Panc1 (cell line): ENCODE measurements around the gene C8B. TPM values are rescaled to one million over a fixed set of nuclear protein-coding genes. Genes with fewer than 3 reads are reported as not detected.

ENCODE experiments used
- ATAC-seq: fragments of 200-7000 bp; cut with Tn5 transposase; 2 replicates; pipeline ENCODE4 v1.9.1; 2020; ENCODE audit warnings: mild to moderate bottlenecking, moderate library complexity
- BruUV-seq: library from RNA; stranded (reverse); fragments of 400-500 nt; replicated peaks from 2 replicates; lab custom pipeline; 2021; lab: Mats Ljungman, UMichigan
- CTCF ChIA-PET: fragments of 300-600 bp; sonication (Branson Sonifier 250); formaldehyde crosslinking; loops from one replicate; lab custom pipeline; 2022; ENCODE audit warnings: antibody characterized with exemption; lab: Charles Lee
- POLR2A ChIA-PET: fragments of 300-600 bp; sonication (Branson Sonifier 250); formaldehyde crosslinking; loops from one replicate; lab custom pipeline; 2022; ENCODE audit warnings: antibody characterized with exemption; lab: Charles Lee
- DNase-seq: peaks from one replicate; pipeline ENCODE4 v3.0.0-alpha.2; 2010; ENCODE audit warnings: low read depth, low spot score
- H3K27ac ChIP-seq: 2 replicates; pipeline ENCODE4 v1.5.1; 2011; ENCODE audit warnings: mild to moderate bottlenecking, low read length, inconsistent platforms
- H3K27me3 ChIP-seq: fragments of 200-500 bp; sonication (Bioruptor generic); 2 replicates; pipeline ENCODE4 v1.6.0; 2014; ENCODE audit warnings: low read length, inconsistent platforms; ENCODE audit not compliant: control insufficient read depth, insufficient read depth
- H3K36me3 ChIP-seq: fragments of 200-500 bp; sonication (Bioruptor generic); 2 replicates; pipeline ENCODE4 v1.5.1; 2014; ENCODE audit warnings: inconsistent platforms, mild to moderate bottlenecking, low read length, moderate library complexity; ENCODE audit not compliant: control insufficient read depth, insufficient read depth
- H3K4me1 ChIP-seq: 2 replicates; pipeline ENCODE4 v1.5.1; 2011; ENCODE audit warnings: inconsistent platforms, mild to moderate bottlenecking, low read length, moderate library complexity; ENCODE audit not compliant: control insufficient read depth, insufficient read depth
- H3K4me3 ChIP-seq, 2 experiments: 2 replicates each; pipeline ENCODE4 v1.5.1; 2011 to 2012; ENCODE audit warnings: low read depth in 2 of 2, low read length in 2 of 2, mild to moderate bottlenecking in 2 of 2, inconsistent platforms in 1 of 2, moderate library complexity in 1 of 2
- H3K9me3 ChIP-seq: fragments of 200-500 bp; sonication (Bioruptor generic); 2 replicates; pipeline ENCODE4 v1.5.1; 2014; ENCODE audit warnings: low read depth, mild to moderate bottlenecking, inconsistent platforms, low read length, moderate library complexity; ENCODE audit not compliant: control insufficient read depth, insufficient read depth
- CTCF ChIP-seq: fragments of 450-650 bp; IDR thresholded peaks from 2 replicates; pipeline ENCODE4 v1.5.1; 2017; ENCODE audit warnings: mild to moderate bottlenecking
- POLR2AphosphoS5 ChIP-seq: IDR thresholded peaks from 2 replicates; pipeline ENCODE4 v1.6.1; 2012; ENCODE audit warnings: mild to moderate bottlenecking, low read depth, low read length, moderate library complexity
- REST ChIP-seq, 2 experiments: IDR thresholded peaks; 2 replicates each; pipeline ENCODE4 v1.6.1; 2011 to 2012; ENCODE audit warnings: low read depth in 2 of 2, control low read depth in 1 of 2, low read length in 1 of 2, mild to moderate bottlenecking in 1 of 2, moderate library complexity in 1 of 2; ENCODE audit not compliant: insufficient read depth in 1 of 2
- SIN3A ChIP-seq: IDR thresholded peaks from 2 replicates; pipeline ENCODE4 v1.6.1; 2012; ENCODE audit warnings: low read depth, mild to moderate bottlenecking, low read length, moderate library complexity, borderline replicate concordance; ENCODE audit not compliant: insufficient read depth
- TCF7L2 ChIP-seq: IDR thresholded peaks from 2 replicates; pipeline ENCODE4 v1.6.1; 2011; ENCODE audit warnings: mild to moderate bottlenecking, low read depth, low read length, inconsistent platforms
- in situ Hi-C: cut with HindIII; loops from 2 replicates; pipeline ENCODE4 v1.10.0; 2016; ENCODE audit warnings: low sequenced_read_pairs, low pct_unique_long_range_greater_than_20kb
- intact Hi-C: fragments of 100-400 bp; cut with micrococcal nuclease; formaldehyde crosslinking; loops from one replicate; pipeline ENCODE4 v1.10.0; 2022; ENCODE audit not compliant: unreplicated experiment
- total RNA-seq: library from RNA; stranded (reverse); gene quantifications from one replicate; pipeline ENCODE4 v1.2.1, GENCODE V29; 2021; ENCODE audit not compliant: unreplicated experiment

C8B gene
- total RNA-seq, 1 experiment from 2014 or later: not detected

GRCh38 chr1:56915960-56916359 lies 49.9 kb downstream of the C8B start:
- CTCF ChIA-PET: no interaction called here
- POLR2A ChIA-PET: no interaction called here
- no TSS peak for BruUV-seq

GRCh38 chr1:56912325-56912724 lies 53.5 kb downstream of the C8B start:
- in situ Hi-C loops (no loop called here), intact Hi-C loops (no loop called here)
- Histone ChIP-seq H3K9me3 (no peaks in the 10 kb centered on the region), H3K4me3 (no peak overlapping the region), H3K36me3 (no peaks in the 10 kb centered on the region), H3K4me1 (no peaks in the 10 kb centered on the region), H3K27me3 (no peaks in the 10 kb centered on the region), H3K27ac (no peak overlapping the region)
- no peak for DNase-seq
- ChIA-PET CTCF (no interaction called here), POLR2A (no interaction called here)
- no peak for TF ChIP-seq CTCF
- no peak for TF ChIP-seq SIN3A
- TF ChIP-seq POLR2AphosphoS5: no peak
- no peak for TF ChIP-seq TCF7L2
- no peak for TF ChIP-seq REST (IDR thresholded peaks at IDR 0.05; ENCODE audit: insufficient read depth in 1 of 2, low read depth in 2 of 2, low read length in 1 of 2)
- no peak for ATAC-seq
- BruUV-seq: no TSS peak

More at GRCh38 chr1:56915960-56916359, 49.9 kb downstream of the C8B start:
- in situ Hi-C loops (no loop called here), intact Hi-C loops (no loop called here)
- H3K27ac ChIP-seq: no peak overlapping the region
- no peaks in the 10 kb centered on the region for H3K36me3 ChIP-seq
- TF ChIP-seq SIN3A (no peak), TCF7L2 (no peak), REST (IDR thresholded peaks at IDR 0.05; ENCODE audit: insufficient read depth in 1 of 2, low read depth in 2 of 2, low read length in 1 of 2) (no peak), POLR2AphosphoS5 (no peak), CTCF (no peak)
- no peak overlapping the region for H3K4me3 ChIP-seq
- H3K4me1 ChIP-seq: no peaks in the 10 kb centered on the region
- no peaks in the 10 kb centered on the region for H3K27me3 ChIP-seq
- ATAC-seq (no peak), DNase-seq (no peak)
- no peaks in the 10 kb centered on the region for H3K9me3 ChIP-seq
